Epithelial cell of proximal tubule (primary cell): ENCODE measurements around the gene PPP2R2D. TPM values are rescaled to one million over a fixed set of nuclear protein-coding genes. Genes with fewer than 3 reads are reported as not detected.

ENCODE experiments used
- DNase-seq: peaks from one replicate; pipeline ENCODE4 v3.0.0-alpha.2; 2011; ENCODE audit warnings: low read depth
- H3K4me3 ChIP-seq: 2 replicates; pipeline ENCODE4 v1.5.1; 2011; ENCODE audit warnings: low read depth, mild to moderate bottlenecking, low read length
- total RNA-seq: library from RNA; depleted of rRNA; stranded (reverse); fragments of >200 nt; gene quantifications from 2 replicates; pipeline ENCODE4 v1.2.3, GENCODE V29; 2015
- TF ChIP-seq, protein P1 (sequence below): conservative IDR thresholded peaks from 2 replicates; pipeline ENCODE4 v1.5.1; 2012; ENCODE audit warnings: low read depth, mild to moderate bottlenecking, low read length

The PPP2R2D gene
- total RNA-seq, 1 donor from 2014 or later, result 28.6 TPM

DNA sequence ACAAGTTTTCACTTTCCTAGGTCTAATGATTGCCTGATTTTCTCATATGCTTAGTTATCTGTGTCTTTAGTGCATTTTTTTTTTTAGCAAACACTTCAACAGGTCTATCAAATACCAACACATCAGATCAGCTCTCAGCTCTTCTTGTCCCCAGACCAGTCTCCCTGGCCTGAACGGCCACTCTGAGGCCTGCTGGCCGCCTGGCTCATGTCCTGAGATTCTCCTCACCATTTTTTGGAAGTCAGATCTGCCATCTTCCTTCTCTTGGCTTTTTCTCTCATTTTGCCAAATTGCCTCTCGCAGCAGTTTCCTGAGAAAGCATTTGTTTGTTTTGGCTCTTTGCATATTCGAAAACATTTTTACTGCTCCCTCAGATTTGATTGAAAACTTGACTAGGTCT lies 29.3 kb downstream of the PPP2R2D start:
- no peak for DNase-seq
- H3K4me3 ChIP-seq, result no peak overlapping the region
- TF ChIP-seq, protein P1, sequence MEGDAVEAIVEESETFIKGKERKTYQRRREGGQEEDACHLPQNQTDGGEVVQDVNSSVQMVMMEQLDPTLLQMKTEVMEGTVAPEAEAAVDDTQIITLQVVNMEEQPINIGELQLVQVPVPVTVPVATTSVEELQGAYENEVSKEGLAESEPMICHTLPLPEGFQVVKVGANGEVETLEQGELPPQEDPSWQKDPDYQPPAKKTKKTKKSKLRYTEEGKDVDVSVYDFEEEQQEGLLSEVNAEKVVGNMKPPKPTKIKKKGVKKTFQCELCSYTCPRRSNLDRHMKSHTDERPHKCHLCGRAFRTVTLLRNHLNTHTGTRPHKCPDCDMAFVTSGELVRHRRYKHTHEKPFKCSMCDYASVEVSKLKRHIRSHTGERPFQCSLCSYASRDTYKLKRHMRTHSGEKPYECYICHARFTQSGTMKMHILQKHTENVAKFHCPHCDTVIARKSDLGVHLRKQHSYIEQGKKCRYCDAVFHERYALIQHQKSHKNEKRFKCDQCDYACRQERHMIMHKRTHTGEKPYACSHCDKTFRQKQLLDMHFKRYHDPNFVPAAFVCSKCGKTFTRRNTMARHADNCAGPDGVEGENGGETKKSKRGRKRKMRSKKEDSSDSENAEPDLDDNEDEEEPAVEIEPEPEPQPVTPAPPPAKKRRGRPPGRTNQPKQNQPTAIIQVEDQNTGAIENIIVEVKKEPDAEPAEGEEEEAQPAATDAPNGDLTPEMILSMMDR, result no peak

DNA sequence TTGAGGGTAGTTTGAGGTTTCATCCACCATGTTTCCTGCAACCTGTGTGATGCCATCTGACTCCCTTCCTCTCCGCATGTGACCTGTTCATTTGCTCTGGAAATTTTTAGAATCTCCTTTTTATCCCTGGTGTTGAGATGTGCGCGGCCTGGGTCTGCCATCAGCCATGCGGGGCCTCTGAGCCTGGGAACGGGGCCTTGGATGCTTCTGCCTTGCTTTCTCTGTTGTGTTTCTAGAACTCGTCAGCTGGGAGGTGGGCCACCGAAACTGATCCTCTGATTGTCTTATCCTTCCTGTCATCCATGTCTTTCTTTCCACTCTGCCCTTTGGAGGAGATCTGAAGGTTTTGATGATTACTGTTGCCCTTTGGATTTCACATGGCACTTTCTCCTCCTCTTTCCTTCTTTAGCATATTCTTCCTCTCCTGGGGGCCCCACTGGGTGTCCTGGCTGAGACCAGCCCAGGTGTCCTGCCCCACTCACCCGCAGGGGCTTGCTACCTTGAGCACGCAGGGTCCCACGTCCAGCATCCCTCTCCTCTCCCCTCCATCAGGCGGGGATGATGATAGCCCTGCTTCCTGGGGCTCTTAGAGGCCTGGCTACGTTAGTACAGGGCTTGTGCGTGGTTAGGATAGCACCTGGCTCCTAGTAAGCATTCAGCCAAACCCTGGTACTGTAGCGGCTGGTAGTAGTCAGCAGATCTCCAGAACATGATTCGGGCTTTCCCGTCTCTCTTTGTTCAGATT lies 29.9 kb downstream of the PPP2R2D start:
- TF ChIP-seq, protein P1, result no peak
- no peak for DNase-seq
- H3K4me3 ChIP-seq, result no peak overlapping the region

DNA sequence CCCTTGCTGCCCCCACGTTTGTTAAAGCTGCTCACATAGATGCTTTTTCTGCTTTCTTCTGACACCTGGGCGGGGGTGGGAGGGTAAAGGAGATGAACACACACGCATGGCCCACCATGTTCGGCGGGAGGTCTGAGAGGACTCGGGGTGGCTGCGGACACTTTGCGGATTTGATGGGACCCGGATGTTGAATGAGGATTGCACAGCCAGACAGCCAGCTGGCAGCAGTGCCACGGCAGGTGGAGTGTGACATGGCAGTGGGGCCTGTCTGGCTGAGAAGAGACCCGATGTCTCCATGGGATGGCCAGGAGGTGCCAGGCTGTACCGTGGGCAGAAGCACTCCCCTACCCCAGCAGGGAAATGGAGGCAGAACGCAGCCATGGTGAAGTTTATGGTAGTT lies 31.2 kb downstream of the PPP2R2D start:
- no peak for DNase-seq
- TF ChIP-seq, protein P1, result no peak
- no peak overlapping the region for H3K4me3 ChIP-seq

DNA sequence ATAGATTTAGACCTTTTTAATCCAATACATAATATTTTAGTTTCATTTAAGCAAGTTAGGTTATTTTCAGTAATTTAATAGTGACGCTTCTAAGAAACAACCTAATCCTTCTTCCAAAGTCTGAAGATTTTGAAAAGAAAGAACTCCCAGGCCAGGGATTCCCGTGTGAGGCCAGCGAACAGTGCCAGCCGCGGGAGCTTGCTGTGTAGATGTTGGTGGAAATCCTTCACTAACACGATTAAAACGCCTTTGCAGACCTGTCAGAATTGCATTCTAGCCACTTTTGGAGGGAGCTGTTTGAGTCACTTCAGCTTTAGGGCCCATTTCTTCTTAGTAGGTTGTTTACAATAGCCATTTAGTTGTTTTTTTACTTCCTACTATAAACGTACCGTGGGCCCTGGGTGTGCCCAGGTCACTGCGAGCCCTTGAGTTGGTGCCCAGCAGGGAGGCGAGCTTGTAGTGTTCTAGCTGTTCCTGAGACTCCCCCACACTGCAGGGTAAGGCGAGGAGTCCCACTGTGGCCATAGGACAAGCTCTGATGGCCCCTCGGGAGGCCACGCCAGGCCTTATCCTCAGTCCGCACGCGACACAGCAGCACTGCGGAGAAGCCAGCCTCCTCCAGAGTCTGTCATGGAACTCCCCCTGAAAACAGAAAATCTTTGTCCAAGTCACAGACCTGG lies 32.3 kb downstream of the PPP2R2D start:
- no peak for DNase-seq
- TF ChIP-seq, protein P1, result no peak

DNA sequence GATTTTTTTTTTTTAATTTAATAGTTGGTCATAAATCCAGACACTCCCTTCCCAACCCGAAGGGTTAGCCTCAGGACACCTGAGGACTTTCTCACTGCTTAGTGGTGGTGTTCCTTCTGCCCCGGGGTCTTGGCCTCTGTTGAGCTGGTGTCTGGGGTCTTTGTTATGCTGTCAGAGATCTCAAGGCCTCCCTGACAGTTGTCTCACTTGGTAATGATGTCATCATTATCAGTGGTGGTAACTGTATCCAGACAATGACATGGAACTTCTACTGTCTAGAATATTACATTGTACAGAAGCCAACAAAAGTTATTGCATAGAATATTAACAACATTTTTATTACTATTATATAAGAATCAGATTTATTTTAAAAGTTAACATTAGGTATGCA lies 32.9 kb downstream of the PPP2R2D start:
- H3K4me3 ChIP-seq, result no peak overlapping the region
- TF ChIP-seq, protein P1, result no peak
- no peak for DNase-seq

More for the DNA sequence above, 32.3 kb downstream of the PPP2R2D start:
- H3K4me3 ChIP-seq, result no peak overlapping the region

DNA sequence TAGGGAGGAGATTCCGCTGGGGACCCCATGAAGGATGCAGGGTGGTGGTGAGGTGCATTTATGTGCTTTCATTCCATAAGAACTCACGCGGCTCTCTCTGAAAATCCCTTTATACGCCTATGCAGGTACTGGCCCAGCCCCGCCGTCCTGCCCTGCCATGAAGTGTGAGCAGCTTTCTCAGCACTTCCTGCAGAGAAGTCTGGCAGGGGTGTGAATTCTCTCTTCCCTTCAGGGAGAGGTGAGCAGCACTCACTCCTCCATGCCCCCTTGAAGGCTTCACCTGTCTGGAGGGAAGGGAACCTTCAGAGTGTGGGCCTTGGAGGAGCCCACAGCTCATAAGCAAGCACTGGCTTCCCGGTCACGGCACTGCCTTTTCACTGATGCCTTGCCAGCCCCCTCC lies 34.0 kb downstream of the PPP2R2D start:
- TF ChIP-seq, protein P1, result no peak
- H3K4me3 ChIP-seq, result no peak overlapping the region
- no peak for DNase-seq
